BE2C (cell line): Measurements from ENCODE around the gene POU5F2.

ENCODE experiments used
- DNase-seq: peaks from one replicate; pipeline ENCODE4 v3.0.0-alpha.2; 2020
- H3K27me3 ChIP-seq: fragments of 250-450 bp; sonication (Bioruptor Pico); 2 replicates; pipeline ENCODE4 v1.5.1; 2020; ENCODE audit warnings: mild to moderate bottlenecking
- H3K36me3 ChIP-seq: fragments of 250-450 bp; sonication (Bioruptor Pico); 2 replicates; pipeline ENCODE4 v1.5.1; 2020; ENCODE audit warnings: mild to moderate bottlenecking
- H3K4me1 ChIP-seq: fragments of 250-450 bp; sonication (Bioruptor Pico); 2 replicates; pipeline ENCODE4 v1.5.1; 2020
- H3K4me3 ChIP-seq: 2 replicates; pipeline ENCODE4 v1.5.1; 2011; ENCODE audit warnings: low read depth, low read length
- H3K9me3 ChIP-seq: fragments of 250-450 bp; sonication (Bioruptor Pico); 2 replicates; pipeline ENCODE4 v1.5.1; 2020
- CTCF ChIP-seq: IDR thresholded peaks from 2 replicates; pipeline ENCODE4 v1.5.1; 2012; ENCODE audit warnings: mild to moderate bottlenecking, low read depth, low read length

The POU5F2 gene

GRCh38 chr5:93715761-93716160 lies 25.6 kb downstream of the POU5F2 start:
- no peaks in the 10 kb centered on the region for H3K9me3 ChIP-seq
- H3K4me3 ChIP-seq = no peak overlapping the region
- no peak for DNase-seq
- peaks cover 12% of the 10 kb centered on the region for H3K4me1 ChIP-seq
- no peak for TF ChIP-seq CTCF
- H3K27me3 ChIP-seq = no peaks in the 10 kb centered on the region
- H3K36me3 ChIP-seq = no peaks in the 10 kb centered on the region

- no peaks in the 10 kb centered on the region for H3K9me3 ChIP-seq
- H3K27me3 ChIP-seq = no peaks in the 10 kb centered on the region
- no peaks in the 10 kb centered on the region for H3K36me3 ChIP-seq
- H3K4me1 ChIP-seq = peaks cover 12% of the 10 kb centered on the region
- H3K4me3 ChIP-seq = no peak overlapping the region
- TF ChIP-seq CTCF = no peak
- DNase-seq = peak; percentile 34
These were observed 26.1 kb downstream of the POU5F2 start for GRCh38 chr5:93715327-93715726.

- Histone ChIP-seq H3K4me3 (no peak overlapping the region), H3K27me3 (no peaks in the 10 kb centered on the region), H3K9me3 (no peaks in the 10 kb centered on the region), H3K4me1 (peaks cover 18% of the 10 kb centered on the region), H3K36me3 (no peaks in the 10 kb centered on the region)
- no peak for DNase-seq
- TF ChIP-seq CTCF = no peak
These were observed 33.0 kb downstream of the POU5F2 start for GRCh38 chr5:93708442-93708841.

- Histone ChIP-seq H3K4me1 (peaks cover 17% of the 10 kb centered on the region), H3K27me3 (no peaks in the 10 kb centered on the region), H3K9me3 (no peaks in the 10 kb centered on the region), H3K36me3 (no peaks in the 10 kb centered on the region), H3K4me3 (no peak overlapping the region)
- no peak for DNase-seq
- TF ChIP-seq CTCF = no peak
These were observed 35.5 kb downstream of the POU5F2 start for GRCh38 chr5:93705896-93706295.

GRCh38 chr5:93704996-93705395 lies 36.4 kb downstream of the POU5F2 start:
- peaks cover 17% of the 10 kb centered on the region for H3K4me1 ChIP-seq
- no peaks in the 10 kb centered on the region for H3K9me3 ChIP-seq

GRCh38 chr5:93691997-93692396 lies 49.4 kb downstream of the POU5F2 start:
- Histone ChIP-seq H3K27me3 (no peaks in the 10 kb centered on the region), H3K36me3 (no peaks in the 10 kb centered on the region), H3K4me1 (no peaks in the 10 kb centered on the region), H3K4me3 (no peak overlapping the region), H3K9me3 (no peaks in the 10 kb centered on the region)
- no peak for TF ChIP-seq CTCF
- DNase-seq = no peak

More at GRCh38 chr5:93704996-93705395, 36.4 kb downstream of the POU5F2 start:
- no peak for DNase-seq
- no peak for TF ChIP-seq CTCF
- Histone ChIP-seq H3K36me3 (no peaks in the 10 kb centered on the region), H3K4me3 (no peak overlapping the region), H3K27me3 (no peaks in the 10 kb centered on the region)
